Left ventricle myocardium inferior (tissue), 1 donor: ENCODE measurements around the gene PLPP4. TPM values are rescaled to one million over a fixed set of nuclear protein-coding genes. Genes with fewer than 3 reads are reported as not detected.

Source experiments
- DNase-seq: peaks from one replicate; pipeline ENCODE4 v3.0.0-alpha.2; 2020
- H3K27ac ChIP-seq: fragments of 200-600 bp; replicated peaks from 2 replicates; pipeline ENCODE4 v1.8.0; 2021
- H3K27me3 ChIP-seq: fragments of 200-600 bp; 2 replicates; pipeline ENCODE4 v1.8.0; 2021; ENCODE audit warnings: low read depth
- H3K36me3 ChIP-seq: fragments of 200-600 bp; 2 replicates; pipeline ENCODE4 v1.8.0; 2021
- H3K4me1 ChIP-seq: fragments of 200-600 bp; 2 replicates; pipeline ENCODE4 v1.8.0; 2021
- H3K4me3 ChIP-seq: fragments of 200-600 bp; 2 replicates; pipeline ENCODE4 v1.8.0; 2021; ENCODE audit warnings: mild to moderate bottlenecking, moderate library complexity
- H3K9me3 ChIP-seq: fragments of 200-600 bp; replicated peaks from 2 replicates; pipeline ENCODE4 v1.8.0; 2021
- CTCF ChIP-seq: fragments of 200-600 bp; IDR thresholded peaks from 2 replicates; pipeline ENCODE4 v1.8.0; 2021; ENCODE audit warnings: antibody characterized with exemption, mild to moderate bottlenecking, borderline replicate concordance
- intact Hi-C: fragments of 100-400 bp; cut with micrococcal nuclease; formaldehyde crosslinking; loops from one replicate; pipeline ENCODE4 v1.11.0; 2022
- total RNA-seq: library from RNA; stranded (reverse); fragmentation: NEBNext Ultra II Directional; extraction: Animal tissue kit (Norgen Biotek cat#: 25700); gene quantifications from one replicate; pipeline ENCODE4 v1.2.1, GENCODE V29; 2021
- donor health status: DM: no; HTN: yes; CAD: no; lungs with severe emphysema.

Gene PLPP4
- total RNA-seq, 1 donor from 2014 or later: not detected

GRCh38 chr10:120555436-120555835 is 98.4 kb downstream of the PLPP4 start:
- Histone ChIP-seq H3K36me3 (no peaks in the 10 kb centered on the region), H3K4me3 (no peak overlapping the region), H3K27me3 (no peaks in the 10 kb centered on the region), H3K27ac (no peak overlapping the region), H3K4me1 (no peaks in the 10 kb centered on the region), H3K9me3 (peaks cover 29% of the 10 kb centered on the region)
- no peak for DNase-seq
- intact Hi-C loops: no loop called here
- TF ChIP-seq CTCF: no peak

GRCh38 chr10:120555842-120556532 is 99.0 kb downstream of the PLPP4 start:
- Histone ChIP-seq H3K27ac (no peak overlapping the region), H3K36me3 (no peaks in the 10 kb centered on the region), H3K9me3 (peaks cover 29% of the 10 kb centered on the region), H3K4me1 (no peaks in the 10 kb centered on the region), H3K4me3 (no peak overlapping the region), H3K27me3 (no peaks in the 10 kb centered on the region)
- intact Hi-C loops: no loop called here
- no peak for DNase-seq
- no peak for TF ChIP-seq CTCF

- Histone ChIP-seq H3K4me3 (no peak overlapping the region), H3K4me1 (no peaks in the 10 kb centered on the region), H3K36me3 (no peaks in the 10 kb centered on the region), H3K27ac (no peak overlapping the region), H3K9me3 (peaks cover 29% of the 10 kb centered on the region), H3K27me3 (no peaks in the 10 kb centered on the region)
- intact Hi-C loops: no loop called here
- DNase-seq: no peak
- TF ChIP-seq CTCF: no peak
Measured at GRCh38 chr10:120557311-120557710, 100.3 kb downstream of the PLPP4 start.

GRCh38 chr10:120559800-120560199 is 102.8 kb downstream of the PLPP4 start:
- H3K9me3 ChIP-seq: peaks cover 4% of the 10 kb centered on the region
- H3K4me1 ChIP-seq: no peaks in the 10 kb centered on the region
- TF ChIP-seq CTCF: no peak
- H3K36me3 ChIP-seq: no peaks in the 10 kb centered on the region
- H3K4me3 ChIP-seq: no peak overlapping the region
- H3K27me3 ChIP-seq: no peaks in the 10 kb centered on the region
- H3K27ac ChIP-seq: no peak overlapping the region
- intact Hi-C loops: no loop called here
- DNase-seq: no peak

GRCh38 chr10:120562956-120563355 is 105.9 kb downstream of the PLPP4 start:
- intact Hi-C loops: no loop called here
- H3K27ac ChIP-seq: no peak overlapping the region
- no peaks in the 10 kb centered on the region for H3K4me1 ChIP-seq
- no peaks in the 10 kb centered on the region for H3K9me3 ChIP-seq
- peaks cover 4% of the 10 kb centered on the region for H3K27me3 ChIP-seq
- TF ChIP-seq CTCF: no peak
- no peaks in the 10 kb centered on the region for H3K36me3 ChIP-seq
- H3K4me3 ChIP-seq: no peak overlapping the region
- no peak for DNase-seq

GRCh38 chr10:120570418-120570817 is 113.4 kb downstream of the PLPP4 start:
- Histone ChIP-seq H3K4me3 (no peak overlapping the region), H3K9me3 (no peaks in the 10 kb centered on the region), H3K36me3 (no peaks in the 10 kb centered on the region), H3K4me1 (no peaks in the 10 kb centered on the region), H3K27me3 (peaks cover 4% of the 10 kb centered on the region), H3K27ac (no peak overlapping the region)
- intact Hi-C loops: no loop called here
- no peak for DNase-seq
- no peak for TF ChIP-seq CTCF
